Heart left ventricle (tissue), 13 donors: ENCODE measurements around the gene ZBTB4.

Experiments used
- POLR2A ChIP-seq, 2 donors: fragments of 450-650 bp; IDR thresholded peaks; one replicate each; pipeline ENCODE4 v1.6.1; 2017; ENCODE audit warnings: antibody characterized with exemption in 2 of 2, mild to moderate bottlenecking in 2 of 2, moderate library complexity in 2 of 2
- TF ChIP-seq, protein P1 (sequence below), 12 donors: fragments of 200-600 bp; sonication (generic) in 4 of 12; IDR thresholded peaks; one replicate each; pipeline versions ENCODE4 v1.5.0 to v1.8.0; 2018 to 2022; ENCODE audit warnings: antibody characterized with exemption in 12 of 12, mild to moderate bottlenecking in 5 of 12
- donor health status: ischemic (EF 13 %, LVEDD 7.1; RV severe dilation, severe dysfunction).
- donor health status: DM: no; HTN: yes; CAD: no.
- donor health status: DM: no; HTN: no; CAD: no.
- donor health status: ischemic (EF 25% LVEDD 6.9; RV normal size, moderate dysfunction).
- donor health status: ischemic (EF 25% LVEDD 5.7; RV mildly dilated, moderate dysfunction).
- donor health status: ischemic (EF 35%, LVEDD 5.7; RV mildly dilated, moderate dysfunction).
- donor health status: nonischemic (EF 11% LVEDD 7.7; RV severe dilation, severe dysfunction).
- donor health status: DM: yes; HTN: yes; CAD: no.
- donor health status: PGD.
- donor health status: ischemic (EF 29% LVEDD 5.4; RV normal size, mild dysfunction).
- donor health status: nonischemic (EF 23%, LVEDD 6.1; RV moderate dilation, normal function).

DNA sequence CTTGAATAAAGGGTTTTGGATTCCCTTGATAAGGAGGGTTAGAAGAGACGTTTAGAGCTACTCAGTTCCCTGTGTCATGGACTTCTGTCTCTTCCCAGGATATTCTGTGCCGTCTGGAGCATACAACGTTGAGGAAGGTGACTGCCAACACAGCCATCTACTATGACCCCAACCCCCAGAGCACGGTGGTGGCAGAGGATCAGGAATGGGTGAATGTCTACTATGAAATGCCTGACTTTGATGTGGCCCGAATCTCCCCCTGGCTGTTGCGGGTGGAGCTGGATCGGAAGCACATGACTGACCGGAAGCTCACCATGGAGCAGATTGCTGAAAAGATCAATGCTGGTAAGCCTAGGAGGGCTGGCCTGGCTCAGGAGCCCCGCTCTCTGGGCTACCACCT, 29.4 kb upstream of the ZBTB4 start:
- TF ChIP-seq, protein P1, sequence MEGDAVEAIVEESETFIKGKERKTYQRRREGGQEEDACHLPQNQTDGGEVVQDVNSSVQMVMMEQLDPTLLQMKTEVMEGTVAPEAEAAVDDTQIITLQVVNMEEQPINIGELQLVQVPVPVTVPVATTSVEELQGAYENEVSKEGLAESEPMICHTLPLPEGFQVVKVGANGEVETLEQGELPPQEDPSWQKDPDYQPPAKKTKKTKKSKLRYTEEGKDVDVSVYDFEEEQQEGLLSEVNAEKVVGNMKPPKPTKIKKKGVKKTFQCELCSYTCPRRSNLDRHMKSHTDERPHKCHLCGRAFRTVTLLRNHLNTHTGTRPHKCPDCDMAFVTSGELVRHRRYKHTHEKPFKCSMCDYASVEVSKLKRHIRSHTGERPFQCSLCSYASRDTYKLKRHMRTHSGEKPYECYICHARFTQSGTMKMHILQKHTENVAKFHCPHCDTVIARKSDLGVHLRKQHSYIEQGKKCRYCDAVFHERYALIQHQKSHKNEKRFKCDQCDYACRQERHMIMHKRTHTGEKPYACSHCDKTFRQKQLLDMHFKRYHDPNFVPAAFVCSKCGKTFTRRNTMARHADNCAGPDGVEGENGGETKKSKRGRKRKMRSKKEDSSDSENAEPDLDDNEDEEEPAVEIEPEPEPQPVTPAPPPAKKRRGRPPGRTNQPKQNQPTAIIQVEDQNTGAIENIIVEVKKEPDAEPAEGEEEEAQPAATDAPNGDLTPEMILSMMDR (IDR thresholded peaks at IDR 0.05), result no peak
- TF ChIP-seq POLR2A (IDR thresholded peaks at IDR 0.05), result no peak
